Measurements from ENCODE around the gene PRKCB.

- no peak for TF ChIP-seq CTCF (conservative IDR thresholded peaks at IDR 0.05; ENCODE audit: low read length)
- TF ChIP-seq EZH2phosphoT487 (IDR thresholded peaks at IDR 0.05; ENCODE audit: borderline replicate concordance), result no peak
These were observed 104.3 kb downstream of the PRKCB start for GRCh38 chr16:23940111-23940510.
